Endothelial cell (in vitro differentiated cells): ENCODE data around the gene SGPP2. TPM values are rescaled to one million over a fixed set of nuclear protein-coding genes. Genes with fewer than 3 reads are reported as not detected.

Experiments used
- DNase-seq: peaks from one replicate; pipeline ENCODE4 v3.0.0; 2021; ENCODE audit warnings: low spot score
- H3K27ac Mint-ChIP-seq: one replicate; pipeline ENCODE4 v1.8.0; 2021; ENCODE audit warnings: mixed read lengths, inconsistent platforms; ENCODE audit not compliant: unreplicated experiment
- H3K27me3 Mint-ChIP-seq: one replicate; pipeline ENCODE4 v1.8.0; 2021; ENCODE audit warnings: mild to moderate bottlenecking, moderate library complexity, mixed read lengths, inconsistent platforms; ENCODE audit not compliant: unreplicated experiment
- H3K36me3 Mint-ChIP-seq: one replicate; pipeline ENCODE4 v1.8.0; 2021; ENCODE audit warnings: mild to moderate bottlenecking, low read depth, mixed read lengths, inconsistent platforms; ENCODE audit not compliant: unreplicated experiment
- H3K4me1 Mint-ChIP-seq: one replicate; pipeline ENCODE4 v1.8.0; 2021; ENCODE audit warnings: mild to moderate bottlenecking, mixed read lengths, inconsistent platforms; ENCODE audit not compliant: unreplicated experiment
- H3K4me3 Mint-ChIP-seq: one replicate; pipeline ENCODE4 v1.8.0; 2021; ENCODE audit warnings: mild to moderate bottlenecking, mixed read lengths, inconsistent platforms; ENCODE audit not compliant: unreplicated experiment
- H3K9me3 Mint-ChIP-seq: one replicate; pipeline ENCODE4 v1.8.0; 2021; ENCODE audit warnings: mixed read lengths, inconsistent platforms; ENCODE audit not compliant: unreplicated experiment
- CTCF ChIP-seq: fragments of 200-600 bp; sonication (generic); IDR thresholded peaks from one replicate; pipeline ENCODE4 v1.5.0; 2021; ENCODE audit warnings: antibody characterized with exemption; ENCODE audit not compliant: unreplicated experiment
- total RNA-seq: library from RNA; stranded (reverse); fragmentation: NEBNext Ultra II Directional; extraction: Animal tissue kit (Norgen Biotek cat#: 25700); gene quantifications from one replicate; pipeline ENCODE4 v1.2.1, GENCODE V29; 2021; ENCODE audit not compliant: unreplicated experiment

The SGPP2 gene
- total RNA-seq, 1 donor from 2014 or later, result not detected

GRCh38 chr2:222450021-222450420 lies 25.7 kb downstream of the SGPP2 start:
- Mint-ChIP-seq H3K27ac (no peak overlapping the region), H3K36me3 (no peaks in the 10 kb centered on the region), H3K4me3 (no peak overlapping the region), H3K4me1 (peaks cover 7% of the 10 kb centered on the region), H3K27me3 (peaks cover 4% of the 10 kb centered on the region), H3K9me3 (no peaks in the 10 kb centered on the region)
- DNase-seq, result no peak
- TF ChIP-seq CTCF, result no peak

- Mint-ChIP-seq H3K36me3 (no peaks in the 10 kb centered on the region), H3K4me3 (no peak overlapping the region), H3K4me1 (peaks cover 7% of the 10 kb centered on the region), H3K9me3 (no peaks in the 10 kb centered on the region), H3K27me3 (peaks cover 4% of the 10 kb centered on the region), H3K27ac (no peak overlapping the region)
- TF ChIP-seq CTCF, result no peak
- no peak for DNase-seq
Measured at GRCh38 chr2:222451224-222451674, 26.9 kb downstream of the SGPP2 start.

- Mint-ChIP-seq H3K4me3 (no peak overlapping the region), H3K36me3 (no peaks in the 10 kb centered on the region), H3K27ac (no peak overlapping the region), H3K27me3 (peaks cover 4% of the 10 kb centered on the region), H3K4me1 (peaks cover 7% of the 10 kb centered on the region), H3K9me3 (no peaks in the 10 kb centered on the region)
- no peak for DNase-seq
- TF ChIP-seq CTCF, result no peak
Measured at GRCh38 chr2:222452422-222452950, 28.1 kb downstream of the SGPP2 start.

GRCh38 chr2:222456479-222457077 lies 32.2 kb downstream of the SGPP2 start:
- H3K27ac Mint-ChIP-seq, result no peak overlapping the region

More at GRCh38 chr2:222456479-222457077, 32.2 kb downstream of the SGPP2 start:
- H3K9me3 Mint-ChIP-seq, result no peaks in the 10 kb centered on the region
- no peak overlapping the region for H3K4me3 Mint-ChIP-seq
- no peaks in the 10 kb centered on the region for H3K36me3 Mint-ChIP-seq
- H3K4me1 Mint-ChIP-seq, result no peaks in the 10 kb centered on the region
- no peak for TF ChIP-seq CTCF
- DNase-seq, result no peak
- no peaks in the 10 kb centered on the region for H3K27me3 Mint-ChIP-seq
